Suprapubic skin (tissue), 4 donors: ENCODE results near the gene GHRH.

Experiments
- EP300 ChIP-seq: sonication (generic); formaldehyde crosslinking; IDR thresholded peaks from one replicate; pipeline ENCODE4 v1.6.1; 2017; ENCODE audit warnings: antibody characterized with exemption
- POLR2A ChIP-seq, 2 donors: fragments of 450-650 bp; IDR thresholded peaks; one replicate each; pipeline ENCODE4 v1.6.1; 2017; ENCODE audit warnings: antibody characterized with exemption in 2 of 2, mild to moderate bottlenecking in 2 of 2, moderate library complexity in 2 of 2
- POLR2AphosphoS5 ChIP-seq, 3 donors: sonication (generic); formaldehyde crosslinking; IDR thresholded peaks; one replicate each; pipeline ENCODE4 v1.6.1; 2017; ENCODE audit warnings: antibody characterized with exemption in 3 of 3
- TF ChIP-seq, protein P1 (sequence below), 2 donors: fragments of 200-600 bp in 1 of 2; fragments of 450-650 bp in 1 of 2; sonication (generic) in 1 of 2; IDR thresholded peaks; one replicate each; pipeline ENCODE4 v1.5.1; 2016 to 2019; ENCODE audit warnings: antibody characterized with exemption in 2 of 2, mild to moderate bottlenecking in 1 of 2, moderate library complexity in 1 of 2

DNA sequence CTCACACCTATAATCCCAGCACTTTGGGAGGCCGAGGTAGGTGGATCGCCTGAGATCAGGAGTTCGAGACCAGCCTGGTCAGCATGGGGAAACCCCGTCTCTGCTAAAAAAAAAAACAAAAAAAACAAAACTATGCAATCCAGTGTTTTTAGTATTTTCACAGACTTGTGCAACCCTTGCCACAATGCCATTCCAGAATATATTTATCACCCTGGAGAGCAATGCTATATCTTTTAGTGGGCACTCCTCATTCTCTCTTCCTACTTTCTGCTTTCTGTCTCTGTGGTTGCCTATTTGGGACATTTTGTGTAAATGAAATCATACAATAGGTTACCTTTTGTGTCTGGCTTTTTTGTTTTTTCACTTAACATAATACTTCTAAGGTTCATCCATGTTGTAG is 43.2 kb downstream of the GHRH start:
- TF ChIP-seq EP300 (no peak), POLR2AphosphoS5 (IDR thresholded peaks at IDR 0.05) (no peak), POLR2A (IDR thresholded peaks at IDR 0.05) (no peak)
- TF ChIP-seq, protein P1, sequence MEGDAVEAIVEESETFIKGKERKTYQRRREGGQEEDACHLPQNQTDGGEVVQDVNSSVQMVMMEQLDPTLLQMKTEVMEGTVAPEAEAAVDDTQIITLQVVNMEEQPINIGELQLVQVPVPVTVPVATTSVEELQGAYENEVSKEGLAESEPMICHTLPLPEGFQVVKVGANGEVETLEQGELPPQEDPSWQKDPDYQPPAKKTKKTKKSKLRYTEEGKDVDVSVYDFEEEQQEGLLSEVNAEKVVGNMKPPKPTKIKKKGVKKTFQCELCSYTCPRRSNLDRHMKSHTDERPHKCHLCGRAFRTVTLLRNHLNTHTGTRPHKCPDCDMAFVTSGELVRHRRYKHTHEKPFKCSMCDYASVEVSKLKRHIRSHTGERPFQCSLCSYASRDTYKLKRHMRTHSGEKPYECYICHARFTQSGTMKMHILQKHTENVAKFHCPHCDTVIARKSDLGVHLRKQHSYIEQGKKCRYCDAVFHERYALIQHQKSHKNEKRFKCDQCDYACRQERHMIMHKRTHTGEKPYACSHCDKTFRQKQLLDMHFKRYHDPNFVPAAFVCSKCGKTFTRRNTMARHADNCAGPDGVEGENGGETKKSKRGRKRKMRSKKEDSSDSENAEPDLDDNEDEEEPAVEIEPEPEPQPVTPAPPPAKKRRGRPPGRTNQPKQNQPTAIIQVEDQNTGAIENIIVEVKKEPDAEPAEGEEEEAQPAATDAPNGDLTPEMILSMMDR (IDR thresholded peaks at IDR 0.05), result no peak
